Stimulated activated CD4-positive, alpha-beta T cell treated with anti-CD3 and anti-CD28 coated beads, Interleukin-1b, Interleukin-23, amount 100 ng/mL, for 48 hours (primary cell): ENCODE measurements around the gene LMF2.
A peak's percentile ranks its signal among the peaks of the same experiment; 100 is the strongest.

ENCODE experiments used
- DNase-seq: peaks from one replicate; pipeline ENCODE4 v3.0.0-alpha.2; 2020

Gene LMF2

GRCh38 chr22:50507421-50507990, at the start of gene LMF2:
TSS of gene LMF2 (minus strand) at chr22:50507702. CDS start at chr22:50507675, 27 bp downstream.
- peak; percentile 92 for DNase-seq

- no peak for DNase-seq
Observed at GRCh38 chr22:50556703-50557102, 49.2 kb upstream of the LMF2 start.

- no peak for DNase-seq
Observed at GRCh38 chr22:50553310-50553709, 45.8 kb upstream of the LMF2 start.

GRCh38 chr22:50551160-50551752, 43.8 kb upstream of the LMF2 start:
- DNase-seq = no peak

GRCh38 chr22:50550395-50550794, 42.9 kb upstream of the LMF2 start:
- no peak for DNase-seq

GRCh38 chr22:50548921-50549790, 41.7 kb upstream of the LMF2 start:
- DNase-seq = no peak

- DNase-seq = peak; percentile 45
Observed at GRCh38 chr22:50548040-50548920, 40.8 kb upstream of the LMF2 start.

GRCh38 chr22:50547263-50547985, 39.9 kb upstream of the LMF2 start:
- no peak for DNase-seq

GRCh38 chr22:50546326-50547262, 39.1 kb upstream of the LMF2 start:
- DNase-seq = no peak

- no peak for DNase-seq
Observed at GRCh38 chr22:50545522-50546325, 38.2 kb upstream of the LMF2 start, which contains the start of gene KLHDC7B. TSS of gene KLHDC7B (plus strand) at chr22:50545899. CDS start at chr22:50546244, 345 bp downstream.

GRCh38 chr22:50544746-50545253, 37.3 kb upstream of the LMF2 start:
- no peak for DNase-seq

GRCh38 chr22:50544078-50544745, 36.7 kb upstream of the LMF2 start:
- peak; percentile 85 for DNase-seq

GRCh38 chr22:50542416-50542927, 35.0 kb upstream of the LMF2 start:
- DNase-seq = peak; percentile 81

- peak; percentile 72 for DNase-seq
Observed at GRCh38 chr22:50541667-50542026, 34.1 kb upstream of the LMF2 start.

- DNase-seq = no peak
Observed at GRCh38 chr22:50540381-50540780, 32.9 kb upstream of the LMF2 start.

- no peak for DNase-seq
Observed at GRCh38 chr22:50537765-50538164, 30.3 kb upstream of the LMF2 start.

- DNase-seq = no peak
Observed at GRCh38 chr22:50536226-50536625, 28.7 kb upstream of the LMF2 start.

GRCh38 chr22:50535113-50535512, 27.6 kb upstream of the LMF2 start:
- DNase-seq = no peak
